ENCODE data around the gene EBF3. TPM values are rescaled to one million over a fixed set of nuclear protein-coding genes. Genes with fewer than 3 reads are reported as not detected.

EBF3 gene
- total and polyA plus RNA-seq, 2 donors (not counting 3 experiments of a cell fraction or from before 2014, with no cell fraction given) = 0.92 to 2.7 TPM

GRCh38 chr10:129942936-129943715 is 20.9 kb downstream of the EBF3 start:
- Histone ChIP-seq H3K9me1 (replicated peaks; ENCODE audit: control insufficient read depth, extremely low read depth, insufficient read depth, low read length) (no peaks in the 10 kb centered on the region), H3K36me3 (ENCODE audit: control insufficient read depth in 2 of 2, extremely low read depth in 1 of 2, insufficient read depth in 2 of 2, low read length in 2 of 2) (no peaks in the 10 kb centered on the region), H3K9me3 (replicated peaks; ENCODE audit: control insufficient read depth, insufficient read depth, low read length) (no peaks in the 10 kb centered on the region), H3K27ac (ENCODE audit: insufficient read depth, low read depth, low read length) (no peak overlapping the region), H3K27me3 (ENCODE audit: control insufficient read depth in 2 of 2, insufficient read depth in 2 of 2, low read length in 2 of 2) (no peaks in the 10 kb centered on the region), H3K4me1 (ENCODE audit: control insufficient read depth, extremely low read depth, insufficient read depth, low read length) (no peaks in the 10 kb centered on the region), H4K20me1 (replicated peaks; ENCODE audit: control insufficient read depth, extremely low read depth, insufficient read depth, low read length) (no peaks in the 10 kb centered on the region), H3K9ac (replicated peaks; ENCODE audit: extremely low read depth, insufficient read depth, low read length) (no peak overlapping the region), H3K79me2 (ENCODE audit: control insufficient read depth, insufficient read depth, low read length) (no peaks in the 10 kb centered on the region), H2AFZ (ENCODE audit: low read depth, low read length) (no peak overlapping the region), H3K4me2 (ENCODE audit: insufficient read depth, low read length) (no peak overlapping the region), H3K4me3 (replicated peaks in 1 of 3; ENCODE audit: insufficient read depth in 1 of 3, low read depth in 1 of 3, low read length in 3 of 3) (no peak overlapping the region)
- no TSS peak for BruUV-seq (replicated peaks)
- no peak for FAIRE-seq
- ChIA-PET CTCF (no interaction called here), POLR2A (no interaction called here)
- DNase-seq (ENCODE audit: low read depth, low spot score) = no peak
- dilution Hi-C loops (cut with MboI; ENCODE audit: extremely low pct_ligation_motif_present, low sequenced_read_pairs) = no loop called here
- TF ChIP-seq POLR2AphosphoS5 (IDR thresholded peaks at IDR 0.05; ENCODE audit: insufficient read depth, low read depth, low read length) (no peak), GATA2 (IDR thresholded peaks at IDR 0.05; ENCODE audit: insufficient read depth, insufficient read length, low read depth, low read length) (no peak), MYC (IDR thresholded peaks at IDR 0.05; ENCODE audit: low read depth, low read length) (no peak), MAX (IDR thresholded peaks at IDR 0.05; ENCODE audit: insufficient read depth, insufficient read length) (no peak), JUN (IDR thresholded peaks at IDR 0.05; ENCODE audit: borderline replicate concordance, insufficient read depth, insufficient read length, low read depth) (no peak), CTCF (IDR thresholded peaks at IDR 0.05; ENCODE audit: extremely low read depth in 1 of 2, insufficient read depth in 1 of 2, low read depth in 1 of 2, low read length in 2 of 2) (no peak), POLR2A (IDR thresholded peaks at IDR 0.05; ENCODE audit: low read depth, low read length) (no peak), EZH2 (IDR thresholded peaks at IDR 0.05; ENCODE audit: borderline replicate concordance, low read depth, low read length, severe bottlenecking) (no peak), FOS (IDR thresholded peaks at IDR 0.05; ENCODE audit: borderline replicate concordance, insufficient read depth, low read length) (no peak)
- intact Hi-C loops (cut with micrococcal nuclease) = no loop called here
